ENCODE data around the gene PLA2G5.

PLA2G5 gene

GRCh38 chr1:20090119-20090518 is 20.1 kb downstream of the PLA2G5 start (continued):
- TF ChIP-seq CSRNP3 (CRISPR knock-in tag; IDR thresholded peaks at IDR 0.05) (no peak), ESRRG (CRISPR knock-in tag; IDR thresholded peaks at IDR 0.05) (no peak)

GRCh38 chr1:20090641-20091040 is 20.6 kb downstream of the PLA2G5 start:
- TF ChIP-seq ISL1 (CRISPR knock-in tag; IDR thresholded peaks at IDR 0.05) (no peak), ZNF8 (CRISPR knock-in tag; IDR thresholded peaks at IDR 0.05) (no peak), RARB (CRISPR knock-in tag; IDR thresholded peaks at IDR 0.05) (no peak), PPARA (CRISPR knock-in tag; IDR thresholded peaks at IDR 0.05; ENCODE audit: borderline replicate concordance) (no peak), TCF4 (CRISPR knock-in tag; IDR thresholded peaks at IDR 0.05; ENCODE audit: borderline replicate concordance) (no peak), ZFP3 (CRISPR knock-in tag; IDR thresholded peaks at IDR 0.05) (no peak), ESRRG (CRISPR knock-in tag; IDR thresholded peaks at IDR 0.05) (no peak), CREB5 (CRISPR knock-in tag; IDR thresholded peaks at IDR 0.05; ENCODE audit: low read depth) (no peak), ZNF565 (CRISPR knock-in tag; conservative IDR thresholded peaks at IDR 0.05; ENCODE audit: low read depth) (no peak), POU6F1 (CRISPR knock-in tag; IDR thresholded peaks at IDR 0.05; ENCODE audit: borderline replicate concordance, low read depth) (no peak), ZFP30 (CRISPR knock-in tag; IDR thresholded peaks at IDR 0.05) (no peak), GLIS3 (CRISPR knock-in tag; IDR thresholded peaks at IDR 0.05) (no peak), CSRNP3 (CRISPR knock-in tag; IDR thresholded peaks at IDR 0.05) (no peak), TOX (CRISPR knock-in tag; IDR thresholded peaks at IDR 0.05; ENCODE audit: borderline replicate concordance) (no peak), ZNF70 (CRISPR knock-in tag; IDR thresholded peaks at IDR 0.05) (no peak), TSHZ2 (CRISPR knock-in tag; IDR thresholded peaks at IDR 0.05) (no peak), PATZ1 (CRISPR knock-in tag; IDR thresholded peaks at IDR 0.05; ENCODE audit: borderline replicate concordance) (no peak), ZC3H10 (CRISPR knock-in tag; IDR thresholded peaks at IDR 0.05) (no peak), CSDC2 (CRISPR knock-in tag; IDR thresholded peaks at IDR 0.05) (no peak), BACH2 (CRISPR knock-in tag; IDR thresholded peaks at IDR 0.05; ENCODE audit: borderline replicate concordance) (no peak)
- ATAC-seq, result no peak

GRCh38 chr1:20093303-20093702 is 23.3 kb downstream of the PLA2G5 start:
- TF ChIP-seq GLIS3 (CRISPR knock-in tag; IDR thresholded peaks at IDR 0.05), result no peak
- TF ChIP-seq ZFP3 (CRISPR knock-in tag; IDR thresholded peaks at IDR 0.05), result no peak
- ATAC-seq, result no peak
